DOHH2 (cell line): Measurements from ENCODE around the gene EPHB4.
"Not testable (repeated sequence)": the region's sequence is repeated elsewhere in the genome, so short reads cannot be mapped to it uniquely, and the experiment has no call there.

ENCODE experiments used
- H3F3A ChIP-seq: fragments of 200-600 bp; sonication (generic), shearing (Covaris generic); 2 replicates; pipeline ENCODE4 v1.6.0; 2016; ENCODE audit warnings: antibody characterized with exemption, mild to moderate bottlenecking; ENCODE audit not compliant: control insufficient read depth, insufficient read depth
- H3K27ac ChIP-seq: fragments of 200-600 bp; sonication (generic); 2 replicates; pipeline ENCODE4 v1.5.1; 2014; ENCODE audit warnings: low read depth, mild to moderate bottlenecking, low read length, moderate library complexity
- H3K27me3 ChIP-seq: fragments of 200-600 bp; sonication (generic); 2 replicates; pipeline ENCODE4 v1.6.1; 2014; ENCODE audit warnings: mild to moderate bottlenecking, low read length, mixed read lengths; ENCODE audit not compliant: control insufficient read depth
- H3K36me3 ChIP-seq: fragments of 200-600 bp; sonication (generic); 2 replicates; pipeline ENCODE4 v1.6.1; 2014; ENCODE audit warnings: mild to moderate bottlenecking, low read length, moderate library complexity, mixed read lengths; ENCODE audit not compliant: control insufficient read depth
- H3K4me1 ChIP-seq: fragments of 200-600 bp; sonication (generic); 2 replicates; pipeline ENCODE4 v1.6.1; 2014; ENCODE audit warnings: mild to moderate bottlenecking, low read length, mixed read lengths; ENCODE audit not compliant: control insufficient read depth
- H3K4me2 ChIP-seq: fragments of 200-600 bp; sonication (generic); 2 replicates; pipeline ENCODE4 v1.6.0; 2014; ENCODE audit warnings: mild to moderate bottlenecking, low read length, moderate library complexity
- H3K4me3 ChIP-seq: fragments of 200-600 bp; sonication (generic); 2 replicates; pipeline ENCODE4 v1.5.1; 2014; ENCODE audit warnings: mild to moderate bottlenecking, low read length, mixed read lengths
- H3K79me2 ChIP-seq: fragments of 200-600 bp; sonication (generic); 2 replicates; pipeline ENCODE4 v1.6.1; 2014; ENCODE audit warnings: mild to moderate bottlenecking, low read length, mixed read lengths; ENCODE audit not compliant: control insufficient read depth
- H3K9me2 ChIP-seq: fragments of 200-600 bp; sonication (generic); replicated peaks from 2 replicates; pipeline ENCODE4 v1.6.1; 2014; ENCODE audit warnings: mild to moderate bottlenecking, low read length, mixed read lengths; ENCODE audit not compliant: control insufficient read depth
- H3K9me3 ChIP-seq: fragments of 200-600 bp; sonication (generic); 2 replicates; pipeline ENCODE4 v1.6.1; 2014; ENCODE audit warnings: antibody characterized with exemption, low read length, mixed read lengths; ENCODE audit not compliant: control insufficient read depth, insufficient read depth
- H4K20me1 ChIP-seq: fragments of 200-600 bp; sonication (generic); 2 replicates; pipeline ENCODE4 v1.6.0; 2014; ENCODE audit warnings: low read depth, mild to moderate bottlenecking, antibody characterized with exemption, low read length, moderate library complexity; ENCODE audit not compliant: control insufficient read depth, insufficient read depth
- EZH2phosphoT487 ChIP-seq: fragments of 200-600 bp; sonication (generic); IDR thresholded peaks from 2 replicates; pipeline ENCODE4 v1.6.1; 2017; ENCODE audit warnings: borderline replicate concordance, mild to moderate bottlenecking, antibody characterized with exemption, low read length, moderate library complexity, mixed read lengths
- TF ChIP-seq, protein P1 (sequence below): fragments of 200-600 bp; sonication (generic); IDR thresholded peaks from one replicate; pipeline ENCODE4 v1.5.1; 2014; ENCODE audit warnings: antibody characterized with exemption, mild to moderate bottlenecking, low read depth, low read length; ENCODE audit not compliant: poor library complexity, severe bottlenecking

EPHB4 gene

DNA sequence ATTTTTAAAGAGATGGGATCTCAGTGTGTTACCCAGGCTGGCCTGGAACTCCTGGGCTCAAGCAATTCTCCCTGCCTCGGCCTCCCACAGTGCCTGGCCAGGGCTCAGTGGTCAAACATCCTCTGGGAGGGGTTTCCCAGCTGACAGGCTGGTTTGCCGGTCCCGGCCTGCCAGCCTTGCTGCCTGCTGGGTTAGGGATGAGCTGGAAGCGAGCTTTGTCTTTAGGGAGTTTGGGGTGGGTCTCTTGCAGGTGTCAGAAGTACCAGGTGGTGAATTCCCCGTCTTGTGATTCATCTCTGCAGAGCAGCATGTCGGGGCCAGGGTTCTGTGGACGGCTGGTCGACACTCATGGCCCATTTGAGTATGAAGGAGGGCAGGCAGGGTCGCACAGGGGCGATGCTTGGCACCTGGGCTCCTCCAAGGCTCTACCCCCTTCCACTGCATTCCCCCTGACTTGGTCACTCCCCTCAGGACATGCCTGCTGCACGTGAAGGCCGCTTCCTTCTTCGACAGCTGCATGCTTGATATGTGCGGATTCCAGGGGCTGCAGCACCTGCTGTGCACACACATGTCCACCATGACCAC, 63.7 kb downstream of the EPHB4 start:
- Histone ChIP-seq H3K9me2 (no peaks in the 10 kb centered on the region), H3K9me3 (no peaks in the 10 kb centered on the region), H3K4me1 (no peaks in the 10 kb centered on the region), H3K27me3 (peaks cover 10% of the 10 kb centered on the region), H4K20me1 (no peaks in the 10 kb centered on the region), H3K4me3 (no peak overlapping the region), H3K27ac (no peak overlapping the region), H3K4me2 (no peak overlapping the region), H3K36me3 (no peaks in the 10 kb centered on the region), H3F3A (no peaks in the 10 kb centered on the region), H3K79me2 (no peaks in the 10 kb centered on the region)
- TF ChIP-seq, protein P1, sequence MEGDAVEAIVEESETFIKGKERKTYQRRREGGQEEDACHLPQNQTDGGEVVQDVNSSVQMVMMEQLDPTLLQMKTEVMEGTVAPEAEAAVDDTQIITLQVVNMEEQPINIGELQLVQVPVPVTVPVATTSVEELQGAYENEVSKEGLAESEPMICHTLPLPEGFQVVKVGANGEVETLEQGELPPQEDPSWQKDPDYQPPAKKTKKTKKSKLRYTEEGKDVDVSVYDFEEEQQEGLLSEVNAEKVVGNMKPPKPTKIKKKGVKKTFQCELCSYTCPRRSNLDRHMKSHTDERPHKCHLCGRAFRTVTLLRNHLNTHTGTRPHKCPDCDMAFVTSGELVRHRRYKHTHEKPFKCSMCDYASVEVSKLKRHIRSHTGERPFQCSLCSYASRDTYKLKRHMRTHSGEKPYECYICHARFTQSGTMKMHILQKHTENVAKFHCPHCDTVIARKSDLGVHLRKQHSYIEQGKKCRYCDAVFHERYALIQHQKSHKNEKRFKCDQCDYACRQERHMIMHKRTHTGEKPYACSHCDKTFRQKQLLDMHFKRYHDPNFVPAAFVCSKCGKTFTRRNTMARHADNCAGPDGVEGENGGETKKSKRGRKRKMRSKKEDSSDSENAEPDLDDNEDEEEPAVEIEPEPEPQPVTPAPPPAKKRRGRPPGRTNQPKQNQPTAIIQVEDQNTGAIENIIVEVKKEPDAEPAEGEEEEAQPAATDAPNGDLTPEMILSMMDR = no peak
- TF ChIP-seq EZH2phosphoT487 = no peak

DNA sequence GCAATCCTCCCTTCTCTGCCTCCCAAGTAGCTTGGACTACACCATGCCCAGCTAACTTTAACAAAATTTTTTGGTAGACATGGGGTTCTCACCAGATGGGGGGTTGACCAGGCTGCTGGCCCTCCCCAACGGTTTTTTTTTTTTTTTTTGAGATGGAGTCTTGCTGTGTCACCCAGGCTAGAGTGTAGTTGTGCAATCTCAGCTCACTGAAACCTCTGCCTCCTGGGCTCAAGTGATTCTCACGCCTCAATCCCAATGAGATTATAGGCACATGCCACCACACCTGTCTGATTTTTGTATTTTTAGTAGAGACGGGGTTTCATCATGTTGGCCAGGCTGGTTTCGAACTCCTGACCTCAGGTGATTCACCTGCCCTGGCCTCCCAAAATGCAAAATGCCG, 64.5 kb downstream of the EPHB4 start:
- not testable (repeated sequence) for H3K27ac ChIP-seq, H3K79me2 ChIP-seq, H3F3A ChIP-seq, H3K9me3 ChIP-seq, H3K36me3 ChIP-seq, H4K20me1 ChIP-seq, H3K4me3 ChIP-seq, H3K4me1 ChIP-seq, H3K4me2 ChIP-seq, H3K9me2 ChIP-seq
- peaks cover 10% of the 10 kb centered on the region for H3K27me3 ChIP-seq

DNA sequence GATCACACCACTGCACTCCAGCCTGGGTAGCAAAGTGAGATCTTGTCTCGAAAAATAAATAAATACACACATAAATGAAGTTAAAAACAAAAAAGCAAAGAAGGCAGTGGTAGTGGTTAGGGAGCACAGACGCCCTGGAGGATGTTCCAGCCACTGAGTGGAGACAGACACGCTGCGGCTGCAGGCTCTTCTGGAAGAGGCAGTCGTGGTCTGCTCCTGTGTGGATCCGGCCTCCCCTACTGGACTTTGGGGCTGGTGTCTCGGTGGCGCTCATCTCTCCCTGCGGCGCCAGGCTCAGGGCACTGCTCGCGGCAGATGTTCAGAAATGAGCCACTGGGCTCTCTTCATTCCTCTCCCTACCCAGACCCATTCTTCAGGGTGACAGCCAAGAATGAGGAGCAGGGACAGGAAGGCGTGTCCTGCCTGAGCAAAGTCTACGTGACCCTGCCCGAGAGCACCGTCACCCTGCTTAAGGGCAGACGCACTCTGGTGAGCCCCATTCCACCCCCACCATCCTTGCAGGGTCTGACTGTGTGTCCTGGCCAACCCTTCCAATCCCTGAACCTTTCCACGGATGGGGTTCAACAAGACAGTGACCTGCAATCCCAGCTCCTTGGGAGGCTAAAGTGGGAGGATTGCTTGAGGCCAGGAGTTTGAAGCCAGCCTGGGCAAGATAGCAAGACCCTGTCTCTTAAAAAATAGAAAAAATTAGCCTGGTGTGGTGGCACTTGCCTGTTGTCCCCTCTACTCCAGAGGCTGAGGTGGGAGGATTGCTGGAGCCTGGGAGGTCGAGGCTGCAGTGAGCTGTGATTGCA, 67.8 kb downstream of the EPHB4 start:
- TF ChIP-seq, protein P1 = no peak
- H3K36me3 ChIP-seq = no peaks in the 10 kb centered on the region
- H3K4me1 ChIP-seq = no peaks in the 10 kb centered on the region
- H4K20me1 ChIP-seq = no peaks in the 10 kb centered on the region
- H3K4me2 ChIP-seq = no peak overlapping the region
- no peak overlapping the region for H3K4me3 ChIP-seq
- H3K79me2 ChIP-seq = no peaks in the 10 kb centered on the region
- peaks cover 10% of the 10 kb centered on the region for H3K27me3 ChIP-seq
- H3K27ac ChIP-seq = no peak overlapping the region
- H3K9me2 ChIP-seq = no peaks in the 10 kb centered on the region
- H3K9me3 ChIP-seq = no peaks in the 10 kb centered on the region
- H3F3A ChIP-seq = no peaks in the 10 kb centered on the region

DNA sequence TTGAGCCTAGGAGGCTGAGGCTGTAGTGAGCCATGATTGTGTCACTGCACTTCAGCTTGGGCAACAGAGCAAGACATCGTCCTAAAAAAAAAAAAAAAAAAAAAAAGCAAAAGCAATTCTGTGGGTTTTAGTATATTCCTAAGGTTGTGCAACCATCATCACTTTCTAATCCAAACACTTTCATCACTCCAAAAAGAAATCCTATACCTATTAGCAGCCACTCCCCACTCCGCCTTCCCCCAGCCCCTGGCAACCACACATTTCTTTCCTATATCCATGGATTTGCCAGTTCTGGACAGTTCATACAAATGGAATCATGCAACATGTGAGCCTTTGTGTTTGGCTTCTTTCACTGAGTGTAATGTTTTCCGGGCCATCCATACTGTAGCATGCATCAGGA, 73.6 kb downstream of the EPHB4 start:
- Histone ChIP-seq H3F3A (no peaks in the 10 kb centered on the region), H3K4me2 (no peak overlapping the region), H3K27ac (no peak overlapping the region), H3K36me3 (no peaks in the 10 kb centered on the region), H3K9me3 (no peaks in the 10 kb centered on the region), H3K79me2 (no peaks in the 10 kb centered on the region), H3K9me2 (no peaks in the 10 kb centered on the region), H3K27me3 (peaks cover 18% of the 10 kb centered on the region), H4K20me1 (no peaks in the 10 kb centered on the region), H3K4me1 (no peaks in the 10 kb centered on the region), H3K4me3 (no peak overlapping the region)
- TF ChIP-seq, protein P1 = no peak
- TF ChIP-seq EZH2phosphoT487 = no peak
